ENCODE results near the gene HIBCH. TPM values are rescaled to one million over a fixed set of nuclear protein-coding genes. Genes with fewer than 3 reads are reported as not detected.
A peak's percentile ranks its signal among the peaks of the same experiment; 100 is the strongest.

The HIBCH gene
- total RNA-seq, 1 donor = 14.5 TPM

- Histone ChIP-seq H3K4me2 (ENCODE audit: insufficient read depth, low read length) (no peak overlapping the region), H3K4me3 (ENCODE audit: insufficient read depth, low read length) (no peak overlapping the region), H4K20me1 (ENCODE audit: insufficient read depth, low read length) (no peaks in the 10 kb centered on the region), H3K4me1 (ENCODE audit: insufficient read depth, low read length) (peaks cover 20% of the 10 kb centered on the region), H3K27me3 (ENCODE audit: insufficient read depth, low read length) (no peaks in the 10 kb centered on the region), H3K79me2 (ENCODE audit: insufficient read depth, low read length) (no peaks in the 10 kb centered on the region), H2AFZ (ENCODE audit: low read length) (no peak overlapping the region), H3K27ac (ENCODE audit: low read depth, low read length) (no peak overlapping the region), H3K36me3 (ENCODE audit: insufficient read depth, low read length) (no peaks in the 10 kb centered on the region), H3K9me3 (ENCODE audit: low read depth, low read length) (no peaks in the 10 kb centered on the region)
- no peak for DNase-seq (ENCODE audit: insufficient read length, low spot score, missing footprints)
- TF ChIP-seq CTCF (IDR thresholded peaks at IDR 0.05; ENCODE audit: extremely low read depth, low read depth, low read length) = no peak
Measured at GRCh38 chr2:190197143-190197720, 122.4 kb downstream of the HIBCH start.

- H3K4me3 ChIP-seq (ENCODE audit: insufficient read depth, low read length) = no peak overlapping the region
- no peaks in the 10 kb centered on the region for H3K9me3 ChIP-seq (ENCODE audit: low read depth, low read length)
- peak; percentile 32 for DNase-seq (ENCODE audit: insufficient read length, low spot score, missing footprints)
- no peaks in the 10 kb centered on the region for H3K27me3 ChIP-seq (ENCODE audit: insufficient read depth, low read length)
- no peak for TF ChIP-seq CTCF (IDR thresholded peaks at IDR 0.05; ENCODE audit: extremely low read depth, low read depth, low read length)
- no peak overlapping the region for H3K27ac ChIP-seq (ENCODE audit: low read depth, low read length)
- peaks cover 15% of the 10 kb centered on the region for H3K4me1 ChIP-seq (ENCODE audit: insufficient read depth, low read length)
- no peaks in the 10 kb centered on the region for H3K36me3 ChIP-seq (ENCODE audit: insufficient read depth, low read length)
- H3K4me2 ChIP-seq (ENCODE audit: insufficient read depth, low read length) = no peak overlapping the region
- no peaks in the 10 kb centered on the region for H3K79me2 ChIP-seq (ENCODE audit: insufficient read depth, low read length)
- H2AFZ ChIP-seq (ENCODE audit: low read length) = no peak overlapping the region
- H4K20me1 ChIP-seq (ENCODE audit: insufficient read depth, low read length) = no peaks in the 10 kb centered on the region
Measured at GRCh38 chr2:190190507-190191162, 129.0 kb downstream of the HIBCH start.

GRCh38 chr2:190188289-190188688 lies 131.3 kb downstream of the HIBCH start:
- Histone ChIP-seq H2AFZ (ENCODE audit: low read length) (no peak overlapping the region), H3K4me2 (ENCODE audit: insufficient read depth, low read length) (no peak overlapping the region), H4K20me1 (ENCODE audit: insufficient read depth, low read length) (no peaks in the 10 kb centered on the region), H3K4me1 (ENCODE audit: insufficient read depth, low read length) (peaks cover 11% of the 10 kb centered on the region), H3K36me3 (ENCODE audit: insufficient read depth, low read length) (no peaks in the 10 kb centered on the region), H3K27ac (ENCODE audit: low read depth, low read length) (no peak overlapping the region), H3K4me3 (ENCODE audit: insufficient read depth, low read length) (no peak overlapping the region), H3K27me3 (ENCODE audit: insufficient read depth, low read length) (no peaks in the 10 kb centered on the region), H3K9me3 (ENCODE audit: low read depth, low read length) (no peaks in the 10 kb centered on the region), H3K79me2 (ENCODE audit: insufficient read depth, low read length) (no peaks in the 10 kb centered on the region)
- DNase-seq (ENCODE audit: insufficient read length, low spot score, missing footprints) = no peak
- no peak for TF ChIP-seq CTCF (IDR thresholded peaks at IDR 0.05; ENCODE audit: extremely low read depth, low read depth, low read length)

GRCh38 chr2:190186238-190186637 lies 133.4 kb downstream of the HIBCH start:
- Histone ChIP-seq H4K20me1 (ENCODE audit: insufficient read depth, low read length) (no peaks in the 10 kb centered on the region), H3K27ac (ENCODE audit: low read depth, low read length) (no peak overlapping the region), H3K79me2 (ENCODE audit: insufficient read depth, low read length) (no peaks in the 10 kb centered on the region), H3K9me3 (ENCODE audit: low read depth, low read length) (no peaks in the 10 kb centered on the region), H3K27me3 (ENCODE audit: insufficient read depth, low read length) (no peaks in the 10 kb centered on the region), H2AFZ (ENCODE audit: low read length) (no peak overlapping the region), H3K36me3 (ENCODE audit: insufficient read depth, low read length) (no peaks in the 10 kb centered on the region), H3K4me2 (ENCODE audit: insufficient read depth, low read length) (no peak overlapping the region), H3K4me1 (ENCODE audit: insufficient read depth, low read length) (peaks cover 13% of the 10 kb centered on the region), H3K4me3 (ENCODE audit: insufficient read depth, low read length) (no peak overlapping the region)
- TF ChIP-seq CTCF (IDR thresholded peaks at IDR 0.05; ENCODE audit: extremely low read depth, low read depth, low read length) = no peak
- DNase-seq (ENCODE audit: insufficient read length, low spot score, missing footprints) = no peak

Measured in osteoblast (primary cell).